Activated gamma-delta T cell (primary cell): ENCODE results near the gene MYOCOS.

Source experiments
- DNase-seq: peaks from one replicate; lab custom pipeline; 2025; lab: John Stamatoyannopoulos, UW

Gene MYOCOS

DNA sequence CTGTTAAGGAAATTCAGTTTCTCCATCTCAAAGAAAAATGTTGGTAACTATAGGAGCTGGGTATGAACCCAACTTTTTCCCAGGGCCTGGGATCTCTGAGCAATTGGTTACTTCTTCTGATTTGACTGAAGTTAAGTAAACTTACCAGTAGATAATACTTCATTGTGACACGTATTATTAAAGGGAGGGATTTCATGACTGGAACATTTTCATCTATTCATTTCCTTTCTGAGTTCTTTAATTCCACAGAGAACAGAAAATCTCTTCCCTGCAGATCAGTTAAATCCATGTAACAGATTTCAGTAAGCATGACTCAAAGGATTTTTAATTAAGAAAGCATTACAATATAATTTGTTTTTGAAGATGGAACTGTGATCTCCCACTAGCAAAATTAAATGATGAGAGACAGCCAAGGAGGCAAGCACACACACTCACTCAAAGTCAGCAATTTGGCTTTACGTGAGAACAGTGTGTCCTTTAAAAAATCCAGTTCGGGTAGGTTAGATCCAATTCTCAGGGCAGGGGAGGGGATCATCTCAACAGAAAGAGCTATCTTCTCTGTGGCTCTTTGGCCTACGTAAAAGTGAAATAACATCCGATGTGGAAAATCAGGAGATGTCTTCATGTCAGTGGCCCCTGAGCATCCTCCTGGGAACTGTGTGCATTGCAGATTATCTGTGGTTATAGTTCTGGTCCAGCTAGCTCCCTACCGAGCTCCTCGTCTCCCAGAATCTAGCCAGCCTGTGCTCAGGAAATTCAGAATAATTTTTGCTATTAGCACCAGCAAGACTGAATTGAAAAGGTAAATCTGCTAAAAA lies 41.2 kb downstream of the MYOCOS start:
- no peak for DNase-seq

DNA sequence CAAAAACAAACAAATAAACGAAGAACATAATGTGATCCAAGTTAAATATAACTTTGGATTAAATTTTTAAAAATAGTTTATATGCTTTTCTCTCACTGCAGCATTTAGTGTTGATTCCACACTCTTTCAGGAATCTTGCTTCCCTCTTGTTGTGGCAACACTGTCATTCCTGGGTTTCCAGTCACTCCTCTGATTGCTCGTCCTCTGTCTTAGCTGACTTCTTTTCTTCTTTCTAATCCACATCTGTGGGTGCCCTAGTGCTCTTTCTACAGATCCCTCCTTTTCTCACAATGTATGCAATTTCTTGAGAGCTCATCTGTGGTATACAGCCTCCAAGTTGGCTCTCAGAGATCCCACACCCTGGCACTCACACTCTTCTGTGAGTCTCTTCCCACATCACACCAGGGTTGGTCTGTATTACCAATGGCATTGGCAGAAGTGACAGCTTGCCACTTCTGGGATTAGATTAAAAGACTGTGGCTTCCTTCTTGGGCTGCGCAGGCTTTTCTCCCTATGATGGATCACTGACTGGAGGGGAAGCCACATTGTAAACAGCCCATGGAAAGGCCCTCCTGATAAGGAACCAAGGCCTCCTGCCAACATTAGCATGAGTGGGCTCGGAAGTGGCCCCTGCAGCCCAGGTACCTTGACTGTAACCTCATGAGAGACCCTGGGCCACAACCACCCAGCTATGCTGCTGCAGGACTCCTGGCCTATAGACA lies 42.0 kb downstream of the MYOCOS start:
- no peak for DNase-seq

DNA sequence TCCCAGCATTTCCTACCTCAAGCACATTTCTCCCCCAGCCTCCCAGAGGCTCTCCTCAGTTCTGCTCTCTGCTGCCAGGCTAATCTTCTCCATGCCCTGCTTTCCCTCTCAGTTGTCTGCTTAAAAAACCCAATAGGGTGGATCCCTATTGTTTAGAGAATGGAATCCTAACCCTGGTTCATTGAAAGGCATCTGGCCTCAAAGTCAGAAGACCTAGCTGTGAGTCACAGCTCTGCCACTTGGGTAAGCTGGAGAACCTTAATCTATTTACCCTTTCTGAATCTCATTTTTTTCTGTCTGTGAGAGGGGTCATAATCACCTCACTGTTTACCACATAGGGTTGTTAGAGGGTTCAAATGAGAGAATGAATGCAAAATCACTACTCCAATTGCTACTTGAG lies 42.9 kb downstream of the MYOCOS start:
- no peak for DNase-seq

DNA sequence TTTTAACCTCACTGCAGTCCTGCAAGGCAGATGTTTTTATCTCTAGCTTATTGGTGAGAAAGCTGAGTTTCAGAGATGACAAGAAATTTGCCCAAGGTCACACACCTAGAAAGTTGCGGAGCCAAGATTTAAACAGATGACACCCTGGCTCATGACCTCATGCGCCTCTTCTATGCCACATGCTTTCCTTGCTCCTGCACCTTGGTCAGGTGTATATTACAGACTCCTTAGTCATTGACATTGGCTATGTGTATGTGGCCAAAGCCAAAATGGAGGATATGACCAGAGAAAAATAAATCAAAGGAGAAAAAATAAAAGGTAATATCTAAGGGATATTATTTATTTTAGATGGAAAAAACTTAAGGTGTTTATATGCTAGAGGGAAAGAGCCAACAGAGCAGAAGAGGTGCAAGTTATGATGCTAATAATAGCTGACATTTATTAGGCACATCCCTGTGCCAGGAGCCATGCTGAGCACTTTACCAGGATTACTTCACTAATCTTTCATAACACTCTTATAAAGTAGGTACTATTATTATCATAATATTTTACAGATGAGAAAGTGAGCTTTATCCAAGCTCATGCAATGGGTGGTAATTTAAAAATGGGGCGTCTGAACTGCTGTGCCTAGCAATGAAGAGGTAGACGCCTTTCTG lies 44.2 kb downstream of the MYOCOS start:
- no peak for DNase-seq

DNA sequence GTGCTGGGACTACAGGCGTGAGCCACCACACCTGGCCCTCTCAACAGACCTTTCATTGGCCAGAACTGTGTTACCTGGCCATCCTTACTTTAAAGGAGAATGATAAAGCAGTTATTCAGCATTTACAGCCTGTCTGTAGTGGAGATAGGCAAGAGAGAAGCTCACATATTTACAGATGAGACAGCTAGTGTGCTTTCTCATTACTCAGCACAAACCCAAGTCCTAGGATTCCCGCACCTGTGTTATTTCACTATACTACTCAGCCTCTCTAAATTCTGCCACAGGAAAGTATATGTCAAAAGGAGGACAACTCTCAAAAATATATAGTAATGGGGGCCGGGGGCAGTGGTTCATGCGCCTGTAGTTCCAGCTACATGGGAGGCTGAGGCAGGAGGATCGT lies 46.3 kb downstream of the MYOCOS start:
- DNase-seq, result no peak

DNA sequence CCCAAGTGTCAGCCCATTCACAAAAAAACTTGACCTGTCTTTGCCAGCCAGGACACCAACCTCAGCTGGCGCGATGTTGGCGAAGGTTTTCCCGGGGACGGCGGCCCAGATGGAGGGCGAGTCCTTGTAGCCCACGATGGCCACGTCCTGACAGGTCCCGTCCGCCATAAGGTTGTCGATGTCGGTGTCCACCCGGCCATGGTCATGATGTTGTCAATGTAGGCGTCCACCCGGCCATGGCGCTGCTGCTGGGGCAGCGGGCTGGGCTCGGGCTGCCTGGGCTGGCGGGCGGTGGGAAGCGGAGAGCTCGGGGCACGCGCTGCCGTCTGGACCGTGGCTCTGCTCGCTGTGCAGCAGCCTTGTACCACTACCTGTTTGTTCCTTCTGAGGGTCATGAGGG lies 48.7 kb downstream of the MYOCOS start:
- no peak for DNase-seq

DNA sequence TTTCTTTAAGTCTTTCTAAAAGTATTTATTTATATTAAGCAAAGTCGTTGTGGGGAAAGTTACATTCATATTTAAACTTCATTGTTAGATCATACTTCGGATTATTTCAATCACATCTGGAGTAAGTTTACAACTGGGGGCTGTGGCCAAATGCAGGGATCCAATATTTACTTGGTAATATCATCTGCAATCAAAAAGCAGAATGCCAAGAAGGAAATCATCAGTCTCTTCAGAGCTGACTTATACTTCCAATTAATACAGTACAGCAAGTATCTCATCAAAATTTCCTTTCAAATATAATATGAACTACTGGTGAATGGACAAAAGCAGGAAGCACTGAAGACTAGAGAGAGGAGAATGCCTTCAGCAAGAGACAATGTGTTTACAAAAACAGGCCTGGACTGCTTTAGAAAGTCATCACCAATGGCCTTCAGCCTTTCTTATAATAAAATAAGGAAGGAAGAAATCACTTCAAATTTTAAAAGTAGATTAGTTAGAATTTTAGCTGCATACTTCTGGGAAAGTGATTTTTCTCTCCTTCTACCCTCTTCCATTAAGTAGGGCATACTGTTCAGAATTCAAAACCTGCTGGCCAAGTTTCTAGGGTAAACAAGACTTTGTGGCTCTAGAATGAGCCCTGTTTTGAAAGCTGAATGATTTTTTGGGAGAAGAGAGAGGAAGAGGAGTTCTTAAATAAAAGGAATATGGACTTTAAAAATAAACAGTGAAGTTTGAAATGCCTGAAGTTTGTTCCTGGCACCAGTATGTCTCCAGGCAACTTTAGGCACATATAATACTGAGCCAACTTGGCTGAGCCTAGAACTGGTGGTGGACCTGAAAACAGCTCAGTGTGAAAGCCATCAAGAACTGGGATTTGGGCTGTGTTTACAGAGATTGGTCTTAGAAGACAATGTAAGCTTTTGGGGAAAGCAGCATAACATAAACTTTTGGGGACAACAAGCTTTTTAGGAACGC lies 52.7 kb downstream of the MYOCOS start:
- no peak for DNase-seq
